Stimulated activated naive CD8-positive, alpha-beta T cell treated with anti-CD3 and anti-CD28 coated beads, Interleukin-15, Interleukin-2, amounts not matched to agents 100 ng/mL and 50 ng/mL, for 24 hours (primary cell): ENCODE results near the gene DNAAF8.

Source experiments
- H3K27ac Mint-ChIP-seq: one replicate; pipeline ENCODE4 v1.8.0; 2021; ENCODE audit warnings: mild to moderate bottlenecking, mixed read lengths
- H3K27me3 Mint-ChIP-seq: one replicate; pipeline ENCODE4 v1.8.0; 2021; ENCODE audit warnings: mixed read lengths
- H3K36me3 Mint-ChIP-seq: one replicate; pipeline ENCODE4 v1.8.0; 2021; ENCODE audit warnings: low read depth, mixed read lengths
- H3K4me1 Mint-ChIP-seq: one replicate; pipeline ENCODE4 v1.8.0; 2021; ENCODE audit warnings: low read depth, mixed read lengths
- H3K4me3 Mint-ChIP-seq: one replicate; pipeline ENCODE4 v1.8.0; 2021; ENCODE audit warnings: mild to moderate bottlenecking, mixed read lengths
- H3K9me3 Mint-ChIP-seq: one replicate; pipeline ENCODE4 v1.8.0; 2021; ENCODE audit warnings: mixed read lengths

Gene DNAAF8

GRCh38 chr16:4692460-4693295 is 41.7 kb upstream of the DNAAF8 start:
- Mint-ChIP-seq H3K9me3 (no peaks in the 10 kb centered on the region), H3K27me3 (no peaks in the 10 kb centered on the region), H3K36me3 (no peaks in the 10 kb centered on the region), H3K4me1 (peaks cover 16% of the 10 kb centered on the region), H3K4me3 (peak overlapping the region; percentile 79), H3K27ac (peak overlapping the region; percentile 77)

GRCh38 chr16:4693296-4693955 is 40.9 kb upstream of the DNAAF8 start, which contains the start of gene NUDT16L1:
Gene NUDT16L1 (plus strand): TSS chr16:4693562. CDS start chr16:4693727, 165 bp downstream.
- Mint-ChIP-seq H3K4me1 (peaks cover 16% of the 10 kb centered on the region), H3K9me3 (no peaks in the 10 kb centered on the region), H3K36me3 (no peaks in the 10 kb centered on the region), H3K4me3 (peak within 1 kb of the TSS; percentile 79), H3K27ac (peak within 1 kb of the TSS; percentile 82), H3K27me3 (no peaks in the 10 kb centered on the region)

DNA sequence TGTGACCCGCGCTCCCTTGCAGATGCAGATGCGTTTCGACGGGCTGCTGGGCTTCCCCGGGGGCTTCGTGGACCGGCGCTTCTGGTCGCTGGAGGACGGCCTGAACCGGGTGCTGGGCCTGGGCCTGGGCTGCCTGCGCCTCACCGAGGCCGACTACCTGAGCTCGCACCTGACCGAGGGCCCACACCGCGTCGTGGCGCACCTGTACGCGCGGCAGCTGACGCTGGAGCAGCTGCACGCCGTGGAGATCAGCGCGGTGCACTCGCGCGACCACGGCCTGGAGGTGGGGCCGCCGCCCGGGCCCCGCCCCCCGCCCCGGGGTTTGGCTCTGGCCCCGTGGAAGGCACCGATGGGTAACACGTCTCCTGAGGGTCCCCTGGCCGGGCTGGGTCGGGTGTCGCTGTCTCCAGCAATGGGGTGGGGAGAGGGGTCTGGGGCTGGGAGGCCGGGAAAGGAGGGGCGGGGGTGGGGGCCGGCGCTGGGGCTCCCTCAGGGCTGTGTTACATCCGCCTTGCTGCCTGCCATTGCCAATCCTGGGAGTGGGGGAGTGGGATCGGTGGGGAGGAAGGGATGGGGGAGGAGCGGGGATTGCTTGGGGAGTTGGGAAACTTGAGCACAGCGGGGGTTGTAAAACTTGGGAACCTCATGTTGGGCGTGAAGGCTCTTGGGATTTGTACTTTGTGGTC is 40.2 kb upstream of the DNAAF8 start:
- H3K27ac Mint-ChIP-seq, result no peak overlapping the region
- H3K9me3 Mint-ChIP-seq, result no peaks in the 10 kb centered on the region
- peak overlapping the region; percentile 76 for H3K4me3 Mint-ChIP-seq
- peaks cover 16% of the 10 kb centered on the region for H3K4me1 Mint-ChIP-seq
- H3K36me3 Mint-ChIP-seq, result peaks cover 1% of the 10 kb centered on the region
- H3K27me3 Mint-ChIP-seq, result no peaks in the 10 kb centered on the region

GRCh38 chr16:4694642-4695451 is 39.5 kb upstream of the DNAAF8 start:
- Mint-ChIP-seq H3K36me3 (peaks cover 9% of the 10 kb centered on the region), H3K27me3 (no peaks in the 10 kb centered on the region), H3K4me3 (peak overlapping the region; percentile 76), H3K9me3 (no peaks in the 10 kb centered on the region), H3K4me1 (peaks cover 20% of the 10 kb centered on the region), H3K27ac (peak overlapping the region; percentile 45)

DNA sequence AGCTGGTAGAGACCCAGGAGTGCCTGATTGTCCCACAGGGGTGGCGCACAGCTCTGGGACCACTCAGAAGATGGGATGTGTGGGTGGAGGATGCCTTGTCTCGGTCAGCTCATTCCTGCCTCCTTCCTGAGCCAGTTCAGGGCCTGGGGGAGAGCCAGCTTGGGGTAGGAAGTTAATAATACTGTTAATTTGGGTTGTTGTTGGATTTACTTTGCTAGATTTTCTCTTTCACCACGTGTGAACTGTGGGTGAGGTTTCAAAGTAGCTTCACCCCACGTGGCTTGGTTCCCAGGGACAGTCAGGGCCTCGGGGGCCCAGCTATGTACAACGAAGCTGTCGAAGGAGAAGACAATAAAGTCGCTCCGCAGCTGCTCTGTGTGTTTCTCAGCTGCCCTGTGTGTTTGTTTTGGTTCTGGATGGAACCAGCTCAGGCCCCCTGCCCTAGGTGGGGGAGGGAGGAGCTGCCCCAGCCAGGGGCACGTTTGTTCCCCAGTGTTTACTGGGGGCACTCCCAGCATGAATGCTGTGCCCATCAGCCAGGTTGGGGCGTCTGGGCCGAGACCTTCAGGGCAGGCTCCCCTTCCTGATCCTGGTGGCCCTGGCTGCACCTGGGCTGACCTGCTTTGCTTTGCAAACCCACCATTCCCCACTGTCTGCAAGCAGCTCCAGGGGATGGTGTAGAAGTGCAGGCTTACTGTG is 38.7 kb upstream of the DNAAF8 start:
- Mint-ChIP-seq H3K36me3 (peaks cover 11% of the 10 kb centered on the region), H3K27ac (peak overlapping the region; percentile 16), H3K4me3 (peak overlapping the region; percentile 76), H3K27me3 (no peaks in the 10 kb centered on the region), H3K4me1 (peaks cover 28% of the 10 kb centered on the region), H3K9me3 (no peaks in the 10 kb centered on the region)

- Mint-ChIP-seq H3K4me1 (peaks cover 28% of the 10 kb centered on the region), H3K27ac (no peak overlapping the region), H3K4me3 (no peak overlapping the region), H3K27me3 (no peaks in the 10 kb centered on the region), H3K36me3 (peaks cover 11% of the 10 kb centered on the region), H3K9me3 (no peaks in the 10 kb centered on the region)
Measured at GRCh38 chr16:4696172-4696904, 38.0 kb upstream of the DNAAF8 start.

DNA sequence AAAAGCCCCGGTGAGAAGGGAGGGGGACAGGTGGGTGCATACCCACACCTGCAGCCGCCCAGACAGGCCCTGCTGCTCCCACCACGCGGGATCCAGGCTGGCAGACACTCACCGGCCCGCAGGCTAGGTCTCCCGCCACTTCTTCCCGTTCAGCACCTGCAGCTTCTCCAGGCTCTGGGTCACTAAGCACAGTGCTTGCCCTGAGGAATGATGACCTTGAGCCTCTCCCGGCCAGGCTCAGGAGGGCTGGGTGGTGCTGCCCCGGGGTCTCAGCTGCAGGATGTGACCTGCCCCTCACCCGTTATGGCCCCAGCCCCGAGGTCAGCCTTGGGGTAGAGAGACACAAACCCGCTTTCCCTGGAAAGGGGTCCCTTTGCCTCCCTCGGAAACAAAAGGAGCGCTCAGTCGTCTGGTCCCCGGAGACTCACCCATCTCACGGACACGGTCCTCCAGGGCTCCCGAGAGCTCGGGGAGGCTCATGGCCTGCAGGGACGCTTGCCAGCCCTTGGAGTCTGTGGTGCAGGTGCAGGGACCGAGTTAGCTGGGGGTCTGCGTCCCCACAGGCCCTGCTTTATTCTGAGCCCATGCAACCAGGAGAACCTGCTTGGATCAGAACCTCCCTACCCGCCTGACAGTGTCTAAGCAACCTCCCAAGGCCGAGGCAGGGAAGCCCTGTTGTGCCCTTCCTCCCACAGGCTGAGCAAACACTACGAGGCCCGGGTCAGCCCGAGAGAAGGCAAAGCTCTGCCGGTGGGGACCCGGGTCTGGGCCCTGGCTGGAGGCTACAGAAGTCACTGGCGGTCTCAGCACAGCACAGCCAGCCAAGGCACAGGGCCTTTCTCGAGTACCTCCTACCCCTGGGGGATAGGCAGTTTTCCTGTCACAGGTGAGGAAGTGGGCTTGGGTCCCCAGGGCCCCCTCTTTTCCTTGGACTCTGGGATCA is 37.2 kb upstream of the DNAAF8 start:
- Mint-ChIP-seq H3K9me3 (no peaks in the 10 kb centered on the region), H3K4me3 (no peak overlapping the region), H3K27ac (no peak overlapping the region), H3K27me3 (no peaks in the 10 kb centered on the region), H3K36me3 (peaks cover 11% of the 10 kb centered on the region), H3K4me1 (peaks cover 28% of the 10 kb centered on the region)

DNA sequence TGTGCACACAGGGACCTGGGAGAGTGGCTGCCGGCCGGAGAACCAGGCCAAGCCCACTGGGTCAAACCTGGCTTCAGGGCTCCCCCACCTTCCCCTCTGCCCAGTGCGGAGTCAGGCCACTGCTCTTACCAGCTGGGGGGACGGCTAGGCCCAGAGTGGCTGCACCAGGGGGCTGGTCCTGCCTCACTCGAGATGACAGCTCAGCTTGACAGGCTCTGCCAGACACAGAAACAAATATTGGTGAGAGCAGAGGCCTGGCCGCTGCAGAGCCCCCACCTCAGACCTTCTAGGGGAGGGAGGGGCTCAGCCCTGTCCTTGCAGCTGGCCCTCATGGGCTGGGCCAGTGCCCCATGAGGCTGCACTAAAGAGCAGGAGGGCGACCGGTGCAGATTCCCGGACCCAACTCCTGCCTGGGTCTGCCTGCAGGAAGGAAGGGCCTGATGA is 36.5 kb upstream of the DNAAF8 start:
- Mint-ChIP-seq H3K27ac (no peak overlapping the region), H3K4me1 (peaks cover 22% of the 10 kb centered on the region), H3K4me3 (no peak overlapping the region), H3K27me3 (no peaks in the 10 kb centered on the region), H3K9me3 (no peaks in the 10 kb centered on the region), H3K36me3 (peaks cover 11% of the 10 kb centered on the region)

DNA sequence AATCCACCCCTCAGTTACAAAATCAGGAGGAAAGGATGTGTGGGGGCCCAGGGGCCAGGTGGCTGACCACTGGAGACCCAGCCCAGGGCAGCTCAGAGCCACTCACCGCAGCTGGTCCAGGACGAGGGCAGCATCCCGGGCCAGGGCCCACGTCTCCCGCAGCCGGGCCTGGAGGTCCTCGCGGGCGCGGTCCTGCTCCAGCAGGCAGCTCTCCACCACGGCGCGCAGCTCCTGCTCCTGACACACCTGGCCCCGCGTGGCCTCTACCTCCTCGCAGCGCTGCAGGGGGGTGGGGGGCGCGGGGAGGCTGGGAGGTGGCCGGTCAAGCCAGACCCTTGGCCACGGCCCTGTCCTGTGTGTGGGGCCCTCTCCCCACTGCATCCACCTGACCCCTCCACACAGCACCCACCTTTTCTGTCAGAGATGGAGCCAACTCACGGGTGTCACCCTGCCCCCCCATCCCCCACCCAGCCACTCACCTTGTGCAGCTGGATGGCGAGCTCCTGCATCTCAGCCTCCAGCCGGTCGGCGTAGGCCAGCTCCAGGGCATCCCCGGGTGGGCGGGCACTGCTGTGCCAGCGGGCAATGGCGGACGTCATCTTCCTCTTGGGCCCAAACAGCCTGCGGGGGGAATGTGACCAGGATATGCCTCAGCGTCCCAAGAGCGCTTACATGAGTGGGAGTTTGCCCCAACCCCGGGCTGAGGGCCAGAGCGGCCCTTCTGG is 35.9 kb upstream of the DNAAF8 start:
- Mint-ChIP-seq H3K36me3 (peaks cover 11% of the 10 kb centered on the region), H3K9me3 (no peaks in the 10 kb centered on the region), H3K27me3 (no peaks in the 10 kb centered on the region), H3K27ac (no peak overlapping the region), H3K4me3 (no peak overlapping the region), H3K4me1 (peaks cover 22% of the 10 kb centered on the region)

DNA sequence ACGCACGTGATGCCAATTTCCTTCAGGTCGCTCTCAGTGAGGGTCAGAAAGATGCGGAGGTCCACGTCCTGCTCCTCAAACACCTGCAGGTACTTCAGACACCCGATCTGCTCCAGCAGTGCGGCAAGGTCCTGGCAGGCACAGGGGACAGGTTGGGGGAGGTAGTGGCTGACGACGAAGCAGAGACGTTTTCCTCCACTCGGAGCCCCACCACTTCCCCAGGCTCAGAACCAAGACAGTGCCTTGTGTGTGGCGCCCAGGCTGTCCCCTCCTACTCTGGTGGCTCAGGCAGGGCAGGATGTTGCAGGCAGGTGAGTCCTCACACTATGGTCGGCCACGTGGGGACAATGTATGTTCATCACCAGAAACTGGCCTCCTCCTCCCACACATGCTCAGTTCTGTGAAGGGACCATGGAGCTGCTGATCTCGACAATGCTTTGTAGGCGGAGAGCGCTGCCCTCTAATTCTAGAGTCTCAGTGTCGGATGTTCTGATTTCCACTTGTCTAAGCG is 35.2 kb upstream of the DNAAF8 start:
- H3K9me3 Mint-ChIP-seq, result no peaks in the 10 kb centered on the region
- peaks cover 22% of the 10 kb centered on the region for H3K4me1 Mint-ChIP-seq
- peaks cover 11% of the 10 kb centered on the region for H3K36me3 Mint-ChIP-seq
- H3K4me3 Mint-ChIP-seq, result no peak overlapping the region
- H3K27ac Mint-ChIP-seq, result no peak overlapping the region
- H3K27me3 Mint-ChIP-seq, result no peaks in the 10 kb centered on the region

DNA sequence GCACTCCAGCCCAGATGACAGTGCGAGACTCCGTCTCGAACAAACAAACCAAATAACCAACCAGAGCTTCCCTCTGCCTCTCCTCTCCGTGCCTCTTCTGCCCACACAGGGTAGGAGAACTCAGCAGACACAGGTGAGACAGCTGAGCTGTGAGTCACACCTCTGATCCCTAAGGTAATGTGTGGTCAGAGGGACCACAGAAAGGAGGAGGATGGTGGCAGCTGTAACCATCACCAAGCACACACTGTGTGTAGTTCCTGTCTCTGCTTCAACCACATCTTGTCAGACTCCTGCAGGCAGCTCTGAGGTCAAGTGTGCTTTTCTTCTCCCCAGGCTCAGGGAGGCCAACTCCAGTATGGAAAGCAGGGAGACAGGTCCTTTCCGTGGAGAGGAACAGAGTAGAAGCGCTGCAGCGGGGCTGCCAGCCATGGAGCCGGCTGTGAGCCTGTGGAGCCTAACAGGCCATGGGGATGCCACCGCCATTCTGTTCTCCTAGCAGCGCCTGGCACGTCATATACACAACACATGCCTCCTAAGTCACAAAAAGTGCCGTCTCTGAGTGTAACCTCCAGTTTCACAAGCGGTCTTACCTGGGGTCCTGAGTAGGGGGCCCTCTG is 33.8 kb upstream of the DNAAF8 start:
- Mint-ChIP-seq H3K36me3 (peaks cover 17% of the 10 kb centered on the region), H3K27me3 (no peaks in the 10 kb centered on the region), H3K4me3 (no peak overlapping the region), H3K9me3 (no peaks in the 10 kb centered on the region), H3K27ac (no peak overlapping the region), H3K4me1 (peaks cover 17% of the 10 kb centered on the region)
